ENCODE data around the gene HCN3.
A peak's percentile ranks its signal among the peaks of the same experiment; 100 is the strongest.

HCN3 gene

GRCh38 chr1:155254714-155255242 lies 22.5 kb upstream of the HCN3 start:
- peak; percentile 47 for DNase-seq

- peak; percentile 92 for DNase-seq
These were observed 21.8 kb upstream of the HCN3 start, which contains the start of gene ENTREP3 for GRCh38 chr1:155255243-155256007. TSS of gene ENTREP3 (minus strand) at chr1:155255483. CDS start at chr1:155254877, 606 bp downstream.

GRCh38 chr1:155256058-155256852 lies 21.0 kb upstream of the HCN3 start:
- no peak for DNase-seq

GRCh38 chr1:155260276-155260675 lies 17.0 kb upstream of the HCN3 start:
- DNase-seq = no peak

GRCh38 chr1:155261493-155261851 lies 15.8 kb upstream of the HCN3 start:
- DNase-seq = peak; percentile 24

GRCh38 chr1:155261852-155262673 lies 15.2 kb upstream of the HCN3 start, which contains the start of gene SCAMP3:
TSS of gene SCAMP3 (minus strand) at chr1:155262360. CDS start at chr1:155262151, 209 bp downstream.
- DNase-seq = peak; percentile 98

GRCh38 chr1:155263067-155263466 lies 14.2 kb upstream of the HCN3 start:
- no peak for DNase-seq

GRCh38 chr1:155266553-155266952 lies 10.7 kb upstream of the HCN3 start:
- no peak for DNase-seq

- no peak for DNase-seq
These were observed 9.9 kb upstream of the HCN3 start for GRCh38 chr1:155267373-155267772.

GRCh38 chr1:155268630-155269029 lies 8.6 kb upstream of the HCN3 start:
- no peak for DNase-seq

GRCh38 chr1:155269381-155269780 lies 7.9 kb upstream of the HCN3 start:
- DNase-seq = no peak

- DNase-seq = peak; percentile 78
These were observed 4.6 kb upstream of the HCN3 start for GRCh38 chr1:155272466-155273342.

GRCh38 chr1:155273343-155274245 lies 3.7 kb upstream of the HCN3 start, which contains the start of gene CLK2:
TSS of gene CLK2 (minus strand) at chr1:155273504. CDS start at chr1:155270977, 2,527 bp downstream.
- DNase-seq = peak; percentile 98

- DNase-seq = peak; percentile 88
These were observed 832 bp downstream of the HCN3 start for GRCh38 chr1:155277902-155278688.

GRCh38 chr1:155278689-155279160 lies 1.5 kb downstream of the HCN3 start:
- no peak for DNase-seq

GRCh38 chr1:155279268-155279667 lies 2.0 kb downstream of the HCN3 start:
- no peak for DNase-seq

- DNase-seq = no peak
These were observed 5.3 kb downstream of the HCN3 start for GRCh38 chr1:155282488-155283091.

GRCh38 chr1:155284476-155284875 lies 7.2 kb downstream of the HCN3 start:
- DNase-seq = no peak

GRCh38 chr1:155285063-155285462 lies 7.8 kb downstream of the HCN3 start:
- DNase-seq = no peak

Measured in NCI-H146 (cell line).